IMR-90 (cell line): ENCODE data around the gene PCDHGA12. TPM values are rescaled to one million over a fixed set of nuclear protein-coding genes. Genes with fewer than 3 reads are reported as not detected.
A peak's percentile ranks its signal among the peaks of the same experiment; 100 is the strongest.

ENCODE experiments used
- ATAC-seq: fragments of 200-7000 bp; cut with Tn5 transposase; 2 replicates; pipeline ENCODE4 v1.9.1; 2020; ENCODE audit warnings: low read depth, mild to moderate bottlenecking, moderate library complexity
- BruUV-seq: library from RNA; stranded (reverse); fragments of 400-500 nt; replicated peaks from 2 replicates; lab custom pipeline; 2021; lab: Mats Ljungman, UMichigan
- CTCF ChIA-PET: fragments of 300-600 bp; formaldehyde crosslinking; extraction: SDS; loops from one replicate; lab custom pipeline; 2021; ENCODE audit warnings: antibody characterized with exemption; lab: Yijun Ruan, JAX
- POLR2A ChIA-PET: fragments of 300-600 bp; sonication (Branson Sonifier 250); formaldehyde crosslinking; loops from one replicate; lab custom pipeline; 2022; ENCODE audit warnings: antibody characterized with exemption; ENCODE audit not compliant: unreplicated experiment; lab: Charles Lee
- DNase-seq: peaks from one replicate; pipeline ENCODE4 v3.0.0; 2013
- H2AFZ ChIP-seq: replicated peaks from 2 replicates; pipeline ENCODE3; 2013; ENCODE audit warnings: low read length, mild to moderate bottlenecking; ENCODE audit not compliant: poor library complexity
- H2AK5ac ChIP-seq: 2 replicates; pipeline ENCODE4 v1.6.1; 2013; ENCODE audit warnings: low read depth, low read length, inconsistent platforms
- H2AK9ac ChIP-seq: replicated peaks from 2 replicates; pipeline ENCODE3; 2013; ENCODE audit warnings: mild to moderate bottlenecking, low read depth, low read length, moderate library complexity; ENCODE audit not compliant: poor library complexity
- H2BK120ac ChIP-seq: 2 replicates; pipeline ENCODE4 v1.6.1; 2013; ENCODE audit warnings: low read depth, low read length, inconsistent platforms
- H2BK15ac ChIP-seq: 3 replicates; pipeline ENCODE4 v1.6.1; 2013; ENCODE audit warnings: low read depth, low read length, inconsistent platforms
- H2BK20ac ChIP-seq: 2 replicates; pipeline ENCODE4 v1.6.1; 2013; ENCODE audit warnings: low read depth, mild to moderate bottlenecking, inconsistent platforms, low read length, moderate library complexity
- H2BK5ac ChIP-seq: 2 replicates; pipeline ENCODE4 v1.6.1; 2013; ENCODE audit warnings: mild to moderate bottlenecking, low read depth, low read length, inconsistent platforms; ENCODE audit not compliant: poor library complexity, severe bottlenecking
- H3K14ac ChIP-seq: replicated peaks from 2 replicates; pipeline ENCODE4 v1.6.1; 2013; ENCODE audit warnings: low read depth, low read length, inconsistent platforms
- H3K18ac ChIP-seq: 2 replicates; pipeline ENCODE4 v1.6.1; 2013; ENCODE audit warnings: low read depth, low read length, control low read depth
- H3K23ac ChIP-seq: 2 replicates; pipeline ENCODE4 v1.6.1; 2013; ENCODE audit warnings: low read depth, low read length, inconsistent platforms
- H3K27ac ChIP-seq: 2 replicates; pipeline ENCODE4 v1.5.1; 2013; ENCODE audit warnings: mild to moderate bottlenecking, control low read depth, low read length; ENCODE audit not compliant: insufficient read depth
- H3K27me3 ChIP-seq: 2 replicates; pipeline ENCODE4 v1.6.1; 2013; ENCODE audit warnings: low read length; ENCODE audit not compliant: control insufficient read depth, insufficient read depth
- H3K36me3 ChIP-seq: 2 replicates; pipeline ENCODE4 v1.6.1; 2013; ENCODE audit warnings: low read length, mixed read lengths; ENCODE audit not compliant: control insufficient read depth, insufficient read depth
- H3K4ac ChIP-seq: 2 replicates; pipeline ENCODE4 v1.6.1; 2013; ENCODE audit warnings: low read depth, low read length, inconsistent platforms
- H3K4me1 ChIP-seq: 2 replicates; pipeline ENCODE4 v1.6.1; 2013; ENCODE audit warnings: low read length, mixed read lengths; ENCODE audit not compliant: control insufficient read depth, insufficient read depth
- H3K4me2 ChIP-seq: 2 replicates; pipeline ENCODE4 v1.6.1; 2013; ENCODE audit warnings: low read depth, mild to moderate bottlenecking, control low read depth, low read length, moderate library complexity
- H3K4me3 ChIP-seq: 2 replicates; pipeline ENCODE4 v1.5.1; 2013; ENCODE audit warnings: low read depth, mild to moderate bottlenecking, control low read depth, low read length, moderate library complexity; ENCODE audit not compliant: insufficient read depth
- H3K56ac ChIP-seq: 2 replicates; pipeline ENCODE4 v1.6.1; 2013; ENCODE audit warnings: low read length, inconsistent platforms; ENCODE audit not compliant: insufficient read depth; ENCODE audit errors: extremely low read depth
- H3K79me1 ChIP-seq, 2 experiments: 2 replicates each; pipeline ENCODE4 v1.6.1; 2013; ENCODE audit warnings: low read length in 2 of 2, inconsistent platforms in 1 of 2, low read depth in 1 of 2
- H3K9ac ChIP-seq: 2 replicates; pipeline ENCODE4 v1.6.1; 2013; ENCODE audit warnings: low read depth, low read length, control low read depth
- H3K9me1 ChIP-seq: 2 replicates; pipeline ENCODE4 v1.6.1; 2013; ENCODE audit warnings: low read length, inconsistent platforms; ENCODE audit not compliant: insufficient read depth
- H3K9me3 ChIP-seq: 2 replicates; pipeline ENCODE4 v1.6.1; 2013; ENCODE audit warnings: low read length; ENCODE audit not compliant: control insufficient read depth, insufficient read depth
- H4K20me1 ChIP-seq: 2 replicates; pipeline ENCODE4 v1.6.1; 2013; ENCODE audit warnings: low read length, inconsistent platforms; ENCODE audit not compliant: insufficient read depth
- H4K5ac ChIP-seq: 2 replicates; pipeline ENCODE4 v1.6.1; 2013; ENCODE audit warnings: mild to moderate bottlenecking, low read depth, low read length, control low read depth
- H4K8ac ChIP-seq, 2 experiments: 2 replicates each; pipeline ENCODE4 v1.6.1; 2013; ENCODE audit warnings: low read depth in 2 of 2, low read length in 2 of 2, control low read depth in 1 of 2, inconsistent platforms in 1 of 2
- H4K91ac ChIP-seq: 2 replicates; pipeline ENCODE4 v1.6.1; 2013; ENCODE audit warnings: low read depth, low read length, inconsistent platforms; ENCODE audit not compliant: insufficient read depth
- CEBPB ChIP-seq: IDR thresholded peaks from 2 replicates; pipeline ENCODE4 v1.6.1; 2012; ENCODE audit warnings: low read depth, low read length, improper control_type of control experiment
- CHD1 ChIP-seq: IDR thresholded peaks from 2 replicates; pipeline ENCODE4 v1.6.1; 2012; ENCODE audit warnings: low read depth, low read length, improper control_type of control experiment
- MAZ ChIP-seq: IDR thresholded peaks from 2 replicates; pipeline ENCODE4 v1.6.1; 2012; ENCODE audit warnings: low read depth, mild to moderate bottlenecking, low read length, improper control_type of control experiment, moderate library complexity, borderline replicate concordance
- RAD21 ChIP-seq: IDR thresholded peaks from 2 replicates; pipeline ENCODE4 v1.6.1; 2012; ENCODE audit warnings: low read length, improper control_type of control experiment
- RCOR1 ChIP-seq: IDR thresholded peaks from 2 replicates; pipeline ENCODE4 v1.6.1; 2012; ENCODE audit warnings: mild to moderate bottlenecking, low read length, improper control_type of control experiment; ENCODE audit not compliant: insufficient replicate concordance
- SMC3 ChIP-seq: fragments of 150-350 bp; IDR thresholded peaks from 2 replicates; pipeline ENCODE4 v1.6.1; 2016; ENCODE audit warnings: low read depth, mild to moderate bottlenecking, antibody characterized with exemption, low read length, moderate library complexity
- WGBS, 2 experiments: methylation state at CpG; one replicate each; pipeline versions ENCODE4 v1.1.5 to v1.1.7; 2013; ENCODE audit warnings: missing lambda C conversion rate in 2 of 2; ENCODE audit not compliant: insufficient read length in 1 of 2; ENCODE audit errors: extremely low coverage in 2 of 2; 5-methylcytosine and 5-hydroxymethylcytosine counted together
- dilution Hi-C: fragments of 300-500 bp; cut with HindIII; formaldehyde crosslinking; loops from one replicate; pipeline ENCODE4 v1.14.3; 2018; ENCODE audit warnings: low sequenced_read_pairs; ENCODE audit not compliant: unreplicated experiment
- in situ Hi-C: fragments of 300-500 bp; cut with MboI; formaldehyde crosslinking; loops from 3 replicates; pipeline ENCODE4 v1.14.3; 2019; ENCODE audit warnings: low sequenced_read_pairs, inconsistent platforms, mixed read lengths
- intact Hi-C: fragments of 100-400 bp; cut with micrococcal nuclease; formaldehyde crosslinking; loops from 2 replicates; pipeline ENCODE4 v1.10.0; 2022
- polyA plus RNA-seq, 3 experiments: library from polyadenylated mRNA; depleted of rRNA; stranded (reverse); fragments of >200 nt; gene quantifications; 2 replicates each; pipeline ENCODE4 v1.2.3, GENCODE V29; 2012; ENCODE audit warnings: low replicate concordance in 1 of 3
- total RNA-seq: library from RNA; depleted of rRNA; stranded (reverse); fragments of >200 nt; gene quantifications from 2 replicates; pipeline ENCODE4 v1.2.3, GENCODE V29; 2012

PCDHGA12 gene
- total and polyA plus RNA-seq, 2 of the 4 experiments (the other 2 are of a cell fraction): 7.9 to 8.8 TPM

DNA sequence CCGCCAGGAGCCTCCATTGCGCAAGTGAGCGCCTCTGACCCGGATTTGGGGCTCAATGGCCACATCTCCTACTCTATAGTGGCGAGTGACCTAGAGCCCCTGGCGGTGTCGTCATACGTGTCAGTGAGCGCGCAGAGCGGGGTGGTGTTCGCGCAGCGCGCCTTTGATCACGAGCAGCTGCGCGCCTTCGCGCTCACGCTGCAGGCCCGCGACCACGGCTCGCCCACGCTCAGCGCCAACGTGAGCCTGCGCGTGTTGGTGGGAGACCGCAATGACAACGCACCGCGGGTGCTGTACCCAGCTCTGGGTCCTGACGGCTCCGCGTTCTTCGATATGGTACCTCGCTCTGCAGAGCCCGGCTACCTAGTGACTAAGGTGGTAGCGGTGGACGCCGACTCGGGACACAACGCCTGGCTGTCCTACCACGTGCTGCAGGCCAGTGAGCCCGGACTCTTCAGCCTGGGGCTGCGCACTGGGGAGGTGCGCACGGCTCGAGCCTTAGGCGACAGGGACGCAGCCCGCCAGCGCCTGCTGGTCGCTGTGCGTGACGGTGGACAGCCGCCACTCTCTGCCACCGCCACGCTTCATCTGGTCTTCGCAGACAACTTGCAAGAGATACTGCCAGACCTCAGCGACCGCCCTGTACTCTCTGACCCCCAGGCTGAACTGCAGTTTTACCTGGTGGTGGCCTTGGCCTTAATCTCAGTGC, 20.6 kb upstream of the PCDHGA12 start:
- Histone ChIP-seq H4K5ac (no peak overlapping the region), H3K4ac (no peak overlapping the region), H4K8ac (no peak overlapping the region), H3K9ac (no peak overlapping the region), H2BK15ac (no peak overlapping the region), H3K56ac (no peak overlapping the region), H3K18ac (no peak overlapping the region), H2BK120ac (no peak overlapping the region), H3K36me3 (peaks cover 17% of the 10 kb centered on the region; the same call in 1 of the 2 replicates), H3K79me1 (peaks cover 10 to 12% of the 10 kb centered on the region in 2 experiments; a peak in 3 of 4 replicates), H2AK5ac (no peak overlapping the region), H2BK5ac (no peak overlapping the region), H4K20me1 (no peaks in the 10 kb centered on the region), H3K4me1 (no peaks in the 10 kb centered on the region), H3K9me3 (peaks cover 59% of the 10 kb centered on the region), H3K27me3 (no peaks in the 10 kb centered on the region), H3K9me1 (no peaks in the 10 kb centered on the region), H3K23ac (no peak overlapping the region), H2BK20ac (no peak overlapping the region), H3K14ac (no peak overlapping the region), H4K91ac (no peak overlapping the region), H2AFZ (no peak overlapping the region), H2AK9ac (no peak overlapping the region), H3K4me3 (no peak overlapping the region), H3K4me2 (no peak overlapping the region), H3K27ac (no peak overlapping the region)
- intact Hi-C loops (loop anchor here (5.0 kb wide), 1 partner anchor 82 kb away; no protein-coding TSS in a partner anchor), in situ Hi-C loops (no loop called here), dilution Hi-C loops (no loop called here)
- no peak for ATAC-seq
- CTCF ChIA-PET: no interaction called here
- DNase-seq: no peak
- no peak for TF ChIP-seq RAD21
- TF ChIP-seq RCOR1: no peak
- no peak for TF ChIP-seq CHD1
- TF ChIP-seq SMC3: no peak
- no peak for TF ChIP-seq MAZ
- TF ChIP-seq CEBPB: peak; percentile 34; the same call in 1 of the 2 replicates
- BruUV-seq: no TSS peak
- POLR2A ChIA-PET: no interaction called here
- WGBS, 2 experiments: 52% methylated on average over 36 of the region's 64 CpGs; no CpG with 5 or more reads in 1 of the 2 experiments
